Measurements from ENCODE around the gene ATP9B.

GRCh38 chr18:79250301-79250981, 181.2 kb downstream of the ATP9B start:
- TF ChIP-seq POLR2A (IDR thresholded peaks at IDR 0.05) (no peak), CTCF (IDR thresholded peaks at IDR 0.05) (no peak)

All from right lobe of liver (tissue), 4 donors.